CD4-positive, alpha-beta T cell treated with Interleukin-21 for 1 hour (primary cell): ENCODE data around the gene MGAT5B.

Source experiments
- DNase-seq: peaks from one replicate; pipeline ENCODE4 v3.0.0-alpha.2; 2020

MGAT5B gene

DNA sequence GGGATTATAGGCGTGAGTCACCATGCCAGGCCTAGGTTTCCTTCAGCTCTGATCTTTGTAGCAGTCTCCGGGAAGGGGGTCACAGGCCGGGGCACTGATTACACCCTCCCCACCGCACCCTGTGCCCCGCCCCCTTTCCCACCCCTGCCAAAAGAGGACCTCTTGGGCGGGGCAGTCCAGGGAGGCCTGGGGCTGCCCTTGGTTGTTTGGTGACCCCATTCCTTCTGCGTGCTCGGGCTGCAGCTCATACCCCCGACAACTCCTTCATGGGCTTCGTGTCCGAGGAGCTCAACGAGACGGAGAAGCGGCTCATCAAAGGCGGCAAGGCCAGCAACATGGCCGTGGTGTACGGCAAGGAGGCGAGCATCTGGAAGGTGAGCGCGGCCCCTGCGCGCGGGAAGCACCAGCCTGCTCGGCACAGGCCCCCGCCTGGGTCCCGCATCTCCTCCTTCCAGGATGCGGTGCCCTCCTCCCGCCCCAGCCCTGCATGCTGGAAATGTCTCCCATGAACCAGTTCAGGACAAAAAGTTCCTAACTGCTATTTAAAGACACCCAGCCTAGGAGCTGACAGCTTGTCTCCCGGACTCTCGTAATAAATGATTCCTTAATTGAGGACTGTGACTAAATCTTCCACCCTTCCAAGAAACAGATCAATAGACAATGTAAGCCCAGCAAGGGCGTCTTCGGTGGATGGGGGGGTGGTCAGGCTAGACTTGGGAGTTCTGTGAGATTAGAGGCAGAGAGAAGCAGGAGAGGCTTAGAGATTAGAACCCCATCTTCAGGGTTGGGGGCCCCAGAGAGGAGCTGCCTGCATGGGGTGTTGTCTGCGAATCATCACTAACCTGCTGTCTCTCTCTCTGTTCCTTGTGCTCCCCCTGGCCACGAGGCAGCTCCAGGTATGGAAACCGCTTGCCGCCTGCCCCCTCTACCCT lies 64.5 kb downstream of the MGAT5B start:
- no peak for DNase-seq

DNA sequence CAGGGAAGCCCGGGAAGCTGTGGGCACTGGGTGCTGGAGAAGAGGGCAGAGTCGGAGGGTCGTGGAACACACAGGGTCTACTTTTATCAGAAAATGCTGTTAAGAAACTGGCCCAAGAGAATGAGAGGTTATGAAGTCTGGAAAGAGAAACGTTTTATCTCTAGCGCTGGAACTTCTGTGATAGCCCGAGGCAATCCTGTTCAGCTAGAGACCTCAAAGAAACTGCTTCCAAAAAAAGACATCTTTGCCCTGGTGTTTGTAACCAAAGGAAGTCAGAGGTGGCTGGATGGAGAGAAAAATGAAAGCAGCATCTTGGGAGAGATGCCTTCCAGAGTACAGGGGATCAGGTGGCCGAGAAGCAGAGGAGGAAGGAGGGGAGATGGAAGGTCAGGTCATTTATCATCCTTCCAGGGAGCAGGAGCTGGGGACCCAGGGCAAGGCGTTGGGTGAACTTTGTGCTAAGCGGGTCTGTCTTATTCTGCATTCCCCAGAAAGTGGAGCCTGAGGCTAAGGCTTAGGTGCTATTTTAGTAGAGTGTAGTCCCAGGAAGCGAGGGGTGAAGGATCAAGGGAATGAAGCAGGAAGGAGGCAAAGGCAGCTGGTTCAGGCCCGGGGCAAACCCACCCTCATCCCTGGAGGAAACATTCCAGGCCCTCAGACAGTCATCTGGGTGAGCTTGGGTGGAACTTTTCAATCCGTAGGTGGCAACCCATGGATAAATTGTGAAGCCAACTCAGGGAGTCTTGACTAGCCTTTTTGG lies 66.5 kb downstream of the MGAT5B start:
- DNase-seq = no peak

DNA sequence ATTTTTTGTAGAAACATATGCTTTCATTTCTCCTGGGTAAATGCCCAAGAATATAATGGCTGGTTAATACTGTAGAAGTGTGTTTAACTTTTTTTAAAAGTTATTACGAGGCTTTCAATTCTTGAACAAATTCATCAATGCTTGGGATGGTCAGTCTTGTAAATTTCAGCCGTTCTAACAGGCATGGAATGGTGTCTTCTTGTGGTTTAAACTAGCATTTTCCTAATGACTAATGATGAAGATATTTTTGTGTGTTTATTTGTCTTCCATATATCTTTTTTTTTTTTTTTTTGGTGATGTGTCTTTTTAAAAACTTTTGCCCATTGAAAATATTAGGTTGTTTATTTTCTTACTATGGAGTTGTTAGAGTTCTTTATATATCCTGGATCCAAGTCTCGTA lies 67.1 kb downstream of the MGAT5B start:
- no peak for DNase-seq

DNA sequence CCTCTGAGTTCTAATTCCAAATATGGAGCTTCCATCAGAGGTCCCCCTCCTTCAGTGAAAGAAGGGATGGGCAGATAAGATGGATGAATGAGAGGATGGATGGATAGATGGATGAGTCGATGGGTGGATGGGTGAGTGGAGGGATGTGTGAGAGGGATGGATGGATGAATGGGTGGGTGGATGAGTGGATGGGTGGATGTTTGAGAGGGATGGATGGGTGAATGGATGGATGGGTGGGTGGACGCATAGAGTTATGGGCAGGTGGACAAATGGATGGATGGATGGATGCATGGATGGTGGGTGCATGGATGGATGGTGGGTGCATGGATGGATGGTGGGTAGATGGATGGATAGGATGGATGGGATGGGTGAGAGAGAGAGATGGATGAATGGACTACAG lies 69.0 kb downstream of the MGAT5B start:
- no peak for DNase-seq

DNA sequence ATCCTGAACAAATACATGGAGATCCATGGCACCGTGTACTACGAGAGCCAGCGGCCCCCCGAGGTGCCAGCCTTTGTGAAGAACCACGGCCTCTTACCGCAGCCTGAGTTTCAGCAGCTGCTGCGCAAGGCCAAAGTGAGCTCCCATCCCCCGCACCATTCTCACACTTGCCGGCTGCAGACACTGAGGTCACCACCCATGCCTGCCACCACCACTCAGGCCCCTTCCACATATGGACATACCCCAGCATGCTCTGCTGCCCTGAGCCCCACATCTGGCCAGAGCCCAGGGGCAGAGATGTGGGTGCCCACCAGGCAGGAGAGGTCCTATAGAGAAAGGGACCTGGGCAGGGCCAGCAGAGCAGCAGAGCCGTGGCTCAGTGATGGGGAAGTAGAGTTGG lies 69.8 kb downstream of the MGAT5B start:
- no peak for DNase-seq

DNA sequence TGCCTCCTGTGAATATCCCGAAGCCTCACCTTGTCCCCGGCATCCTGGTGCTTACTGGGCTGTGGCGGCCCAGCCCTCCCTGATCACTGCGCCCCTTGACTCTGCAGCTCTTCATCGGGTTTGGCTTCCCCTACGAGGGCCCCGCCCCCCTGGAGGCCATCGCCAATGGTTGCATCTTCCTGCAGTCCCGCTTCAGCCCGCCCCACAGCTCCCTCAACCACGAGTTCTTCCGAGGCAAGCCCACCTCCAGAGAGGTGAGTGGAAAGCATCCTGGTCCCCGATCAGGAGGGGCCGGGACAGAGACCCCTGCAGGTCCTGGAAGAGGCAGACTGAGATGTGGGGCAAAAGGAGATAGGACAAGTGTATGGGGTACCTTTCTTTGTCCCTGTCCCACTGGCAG lies 72.1 kb downstream of the MGAT5B start:
- DNase-seq = no peak

DNA sequence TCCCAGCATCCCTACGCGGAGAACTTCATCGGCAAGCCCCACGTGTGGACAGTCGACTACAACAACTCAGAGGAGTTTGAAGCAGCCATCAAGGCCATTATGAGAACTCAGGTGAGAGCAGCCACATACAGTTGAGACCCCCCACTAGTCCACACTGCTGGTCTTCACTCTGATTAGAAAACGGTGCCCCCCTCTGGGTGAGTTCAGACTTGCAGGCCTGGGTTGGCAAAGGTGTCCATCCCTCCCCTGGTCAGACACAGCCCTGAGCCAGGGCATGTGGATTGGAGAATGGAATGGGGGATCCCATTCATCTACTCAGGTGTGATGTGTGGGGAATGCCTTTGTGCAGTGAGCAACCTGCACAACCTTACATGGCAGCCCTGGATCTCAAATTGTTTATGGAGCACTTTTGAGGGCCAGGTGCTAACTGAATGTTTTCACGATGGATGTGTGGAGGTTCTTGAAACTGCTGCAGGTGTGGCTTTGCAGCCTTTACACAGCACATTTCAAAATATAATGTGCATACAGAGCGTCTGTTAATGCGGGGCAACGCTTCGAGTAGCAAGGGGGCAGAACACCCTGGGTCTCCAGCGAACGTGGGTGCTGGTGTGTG lies 72.6 kb downstream of the MGAT5B start:
- DNase-seq = no peak

DNA sequence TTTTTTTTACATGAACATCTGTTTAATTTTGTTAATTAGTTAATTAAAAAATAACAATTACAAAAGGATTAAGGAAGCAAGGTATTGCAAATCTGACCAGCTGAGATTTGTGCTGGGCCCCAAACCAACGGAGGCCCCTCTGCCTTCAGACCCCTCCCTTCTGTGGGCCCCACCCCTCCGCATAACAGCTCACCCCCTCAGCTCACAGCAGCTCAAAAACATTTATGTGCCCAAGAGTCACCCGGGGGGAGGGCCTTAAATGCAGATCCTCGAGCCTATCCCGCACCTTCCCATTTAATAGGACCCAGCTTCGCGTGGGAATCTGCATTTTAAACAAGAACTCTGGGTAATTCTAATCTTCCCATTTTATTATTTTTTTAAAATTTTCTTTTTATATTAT lies 75.0 kb downstream of the MGAT5B start:
- no peak for DNase-seq

DNA sequence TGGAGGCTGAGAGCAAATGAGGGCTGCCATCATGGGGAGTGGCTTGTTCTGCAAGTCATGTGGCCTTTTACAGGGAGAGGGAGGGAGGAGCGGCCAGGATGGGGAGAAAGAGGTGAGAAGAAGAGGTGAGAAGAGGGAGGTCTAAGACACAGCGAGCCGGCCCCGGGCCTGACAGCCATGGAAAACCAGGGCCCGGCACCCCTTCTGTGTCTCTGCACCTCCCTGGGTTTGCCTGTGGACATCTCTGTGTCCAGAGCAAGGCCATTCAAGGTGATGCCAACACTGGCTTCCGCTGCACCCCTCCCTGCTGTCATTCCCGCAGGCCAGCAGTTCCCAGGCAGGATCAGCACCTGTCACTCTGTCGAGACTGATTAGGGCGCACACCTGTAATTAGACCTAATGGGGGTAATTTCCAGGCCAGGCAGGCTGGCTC lies 75.6 kb downstream of the MGAT5B start:
- no peak for DNase-seq

DNA sequence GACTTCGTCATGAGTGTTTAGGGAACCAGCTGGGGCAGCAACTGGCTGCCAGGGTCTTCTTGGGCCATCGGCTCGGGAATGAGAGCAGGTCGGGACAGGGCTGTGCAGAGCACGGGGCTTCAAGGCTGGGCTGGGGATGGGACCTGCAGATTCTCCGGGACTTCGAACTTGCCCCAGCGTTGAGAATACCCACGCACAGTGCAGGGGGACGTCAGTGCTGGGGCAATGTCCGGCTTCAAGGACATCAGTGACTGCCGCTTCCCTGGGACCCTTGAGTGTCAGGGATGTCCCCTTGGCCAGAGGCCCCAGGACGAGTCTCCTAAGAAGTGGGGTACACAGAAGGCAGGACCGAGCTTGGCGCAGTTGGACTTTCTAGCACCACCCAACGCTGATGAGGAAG lies 76.3 kb downstream of the MGAT5B start:
- no peak for DNase-seq

DNA sequence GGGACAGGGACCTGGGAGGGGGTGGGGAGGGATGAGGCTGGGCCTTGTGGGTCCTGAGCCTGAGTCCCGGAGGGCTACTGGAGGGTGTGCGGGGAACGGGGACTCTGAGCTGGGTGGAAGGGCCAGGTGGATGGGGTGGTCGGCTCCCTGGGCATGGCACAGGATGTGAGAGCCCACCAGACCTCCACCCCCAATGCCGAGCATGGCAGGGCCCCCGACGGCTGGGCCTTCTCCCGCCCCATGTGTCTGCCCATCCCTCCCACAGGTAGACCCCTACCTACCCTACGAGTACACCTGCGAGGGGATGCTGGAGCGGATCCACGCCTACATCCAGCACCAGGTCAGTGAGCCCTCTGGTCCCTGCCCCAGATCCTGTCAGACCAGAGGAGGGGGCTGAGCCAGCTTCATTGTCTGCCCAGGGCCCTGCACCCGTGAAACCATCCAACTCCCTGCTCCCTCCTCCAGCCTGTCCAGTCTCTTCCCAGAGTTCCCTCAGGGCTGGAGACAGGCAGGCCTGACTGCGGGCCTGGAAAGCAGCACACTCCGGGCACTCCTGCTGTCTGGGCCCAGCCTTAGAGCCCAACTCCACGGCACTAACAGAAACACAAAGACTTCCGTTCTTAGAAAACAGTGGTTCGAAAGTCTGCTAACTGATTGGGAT lies 78.0 kb downstream of the MGAT5B start:
- DNase-seq = no peak

DNA sequence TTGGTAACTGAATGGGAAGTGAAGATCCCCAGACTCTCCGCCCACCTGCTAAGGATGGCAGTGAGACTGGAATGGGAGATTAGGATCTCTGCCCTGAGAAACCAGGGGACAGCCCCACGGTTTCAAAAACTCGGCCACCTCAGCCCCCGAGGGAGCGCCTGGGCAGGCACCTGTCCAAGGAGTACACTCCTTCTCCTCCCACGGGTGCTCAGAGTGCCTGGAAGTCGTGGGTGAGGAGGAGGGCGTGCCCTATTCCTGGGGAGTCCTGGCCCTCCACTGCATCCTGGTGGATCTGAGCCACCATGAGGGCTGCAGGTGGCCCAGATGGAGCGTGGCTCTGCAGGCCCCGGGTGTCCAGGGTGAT lies 78.5 kb downstream of the MGAT5B start:
- no peak for DNase-seq

DNA sequence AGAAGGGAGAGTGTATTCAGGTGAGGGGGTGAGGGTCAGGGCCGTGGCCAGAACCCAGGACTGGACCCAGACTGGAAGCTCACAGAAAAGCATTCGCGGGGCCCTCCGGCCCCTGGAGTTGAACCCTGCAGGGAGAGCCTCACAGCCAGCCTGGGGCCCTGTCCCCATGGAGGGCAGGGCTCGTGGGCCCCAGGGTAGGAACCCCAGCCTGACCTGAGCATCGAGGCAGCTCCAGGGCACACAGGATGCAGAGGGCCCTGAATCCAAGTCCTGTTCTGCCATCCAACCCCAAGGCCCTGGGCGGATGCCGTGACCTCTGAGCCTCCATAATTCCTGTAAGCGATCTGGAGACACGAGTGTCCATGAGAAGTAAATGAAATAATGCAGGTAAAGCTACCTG lies 79.1 kb downstream of the MGAT5B start:
- no peak for DNase-seq

DNA sequence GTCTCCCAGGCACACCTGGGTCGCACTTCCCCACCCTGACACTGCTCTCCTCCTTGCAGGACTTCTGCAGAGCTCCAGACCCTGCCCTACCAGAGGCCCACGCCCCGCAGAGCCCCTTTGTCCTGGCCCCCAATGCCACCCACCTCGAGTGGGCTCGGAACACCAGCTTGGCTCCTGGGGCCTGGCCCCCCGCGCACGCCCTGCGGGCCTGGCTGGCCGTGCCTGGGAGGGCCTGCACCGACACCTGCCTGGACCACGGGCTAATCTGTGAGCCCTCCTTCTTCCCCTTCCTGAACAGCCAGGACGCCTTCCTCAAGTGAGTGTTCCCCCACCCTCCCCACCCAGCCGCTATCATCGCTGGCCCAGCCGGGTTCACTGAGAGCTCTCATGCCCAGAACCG lies 79.6 kb downstream of the MGAT5B start:
- no peak for DNase-seq

DNA sequence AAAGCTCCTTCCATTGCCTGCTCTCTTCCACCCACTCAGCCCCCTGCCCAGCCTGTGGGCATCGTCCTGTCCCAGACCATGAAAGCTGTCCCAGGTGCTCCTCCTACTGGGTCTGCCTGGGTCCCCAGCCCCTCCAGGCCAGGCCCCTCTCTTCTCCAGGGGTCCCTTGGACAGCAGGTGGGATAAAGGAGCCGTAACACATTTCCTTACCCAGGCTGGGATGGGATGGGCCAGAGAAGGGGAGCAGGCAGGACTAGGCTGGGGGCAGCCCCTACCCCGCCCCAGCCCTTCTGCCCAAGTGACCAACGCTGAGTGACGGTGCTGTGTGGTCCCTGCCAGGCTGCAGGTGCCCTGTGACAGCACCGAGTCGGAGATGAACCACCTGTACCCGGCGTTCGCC lies 80.1 kb downstream of the MGAT5B start:
- DNase-seq = no peak

DNA sequence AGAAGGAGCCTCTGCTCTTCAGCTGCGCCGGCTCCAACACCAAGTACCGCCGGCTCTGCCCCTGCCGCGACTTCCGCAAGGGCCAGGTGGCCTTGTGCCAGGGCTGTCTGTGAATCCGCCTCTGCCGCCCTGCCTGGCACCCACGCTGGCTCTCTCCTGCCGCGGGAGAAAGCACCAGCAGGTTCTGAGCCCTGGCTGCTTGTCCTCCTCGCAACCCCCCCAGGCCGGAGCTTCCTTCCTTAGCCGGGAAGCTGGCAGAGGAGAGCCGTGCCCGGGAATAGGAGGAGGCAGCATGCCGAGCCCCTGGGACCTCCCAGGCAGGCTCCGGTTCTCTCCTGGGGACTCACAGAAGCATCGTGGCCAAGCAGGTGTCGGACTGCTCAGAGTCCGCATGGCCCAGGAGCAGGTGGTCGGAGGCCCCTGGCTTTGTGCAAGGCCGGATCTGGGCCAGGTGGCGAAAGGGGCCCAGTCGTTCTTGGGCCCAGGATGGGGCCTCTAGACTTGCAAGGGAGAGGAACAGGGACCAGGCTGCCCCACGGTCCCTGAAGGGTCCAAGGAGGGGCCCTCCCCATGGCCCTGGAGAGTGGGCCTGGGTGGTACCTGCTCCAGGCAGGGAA lies 80.6 kb downstream of the MGAT5B start:
- DNase-seq = no peak

DNA sequence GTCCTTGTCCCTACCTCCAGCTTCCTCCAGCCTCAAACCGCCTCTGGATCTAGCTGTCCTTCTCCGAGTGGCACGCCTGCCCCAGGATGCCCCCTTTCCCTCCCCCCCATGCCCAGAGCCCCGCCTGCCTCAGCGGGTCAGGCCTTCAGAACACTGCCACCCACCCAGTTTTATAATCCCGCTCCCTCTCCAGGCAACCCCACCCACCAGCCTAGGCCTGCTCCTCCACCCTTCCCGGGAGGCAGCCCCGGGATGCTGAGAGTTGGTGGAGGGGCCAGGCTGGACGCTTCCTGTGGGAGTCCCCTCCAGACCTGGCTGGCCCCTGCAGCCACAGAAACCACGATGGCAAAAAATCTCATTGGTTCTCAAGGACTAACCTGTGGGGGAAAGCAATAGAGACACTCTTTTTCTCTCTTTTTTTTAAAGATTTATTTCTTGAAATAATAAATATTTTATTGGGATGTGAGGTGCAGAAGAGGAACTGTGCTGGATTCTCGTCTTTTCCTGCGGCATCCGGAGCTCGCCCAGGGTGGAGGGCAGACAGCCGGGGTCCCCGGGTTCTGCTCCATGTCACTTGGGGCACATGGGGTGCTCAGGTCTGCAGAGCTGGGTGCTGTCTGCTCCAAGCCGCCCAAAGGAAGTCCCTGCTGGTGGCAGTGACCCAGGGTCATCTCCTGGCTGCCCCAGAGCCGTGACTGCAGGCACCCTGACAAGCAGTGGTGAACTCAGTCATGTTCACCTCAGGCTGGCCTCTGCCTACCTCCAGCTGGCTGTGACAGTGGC lies 81.9 kb downstream of the MGAT5B start:
- no peak for DNase-seq

DNA sequence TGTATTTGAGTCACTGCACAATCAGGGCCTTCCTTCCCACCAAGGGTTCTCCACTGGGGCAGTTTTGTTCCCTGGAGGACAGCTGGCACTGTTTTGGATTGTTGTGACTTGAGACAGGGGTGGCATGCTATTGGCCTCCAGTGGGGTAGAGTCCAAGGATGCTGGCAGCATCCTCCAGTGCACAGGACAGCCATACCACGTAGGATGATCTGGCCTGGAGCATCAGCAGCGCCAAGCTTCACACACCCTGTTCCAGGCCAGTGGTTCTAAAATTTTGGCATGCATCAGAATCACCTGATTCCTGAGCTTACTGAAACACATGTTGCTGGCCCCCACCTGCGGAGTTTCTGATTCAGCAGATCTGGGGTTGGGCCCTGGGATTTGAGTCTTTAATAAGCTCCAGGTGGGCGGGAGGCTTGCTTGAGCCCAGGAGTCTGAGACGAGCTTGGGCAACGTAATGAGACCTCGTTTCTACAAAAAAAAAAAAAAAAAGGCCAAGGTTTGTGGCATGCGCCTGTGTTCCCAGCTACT lies 83.2 kb downstream of the MGAT5B start:
- no peak for DNase-seq

DNA sequence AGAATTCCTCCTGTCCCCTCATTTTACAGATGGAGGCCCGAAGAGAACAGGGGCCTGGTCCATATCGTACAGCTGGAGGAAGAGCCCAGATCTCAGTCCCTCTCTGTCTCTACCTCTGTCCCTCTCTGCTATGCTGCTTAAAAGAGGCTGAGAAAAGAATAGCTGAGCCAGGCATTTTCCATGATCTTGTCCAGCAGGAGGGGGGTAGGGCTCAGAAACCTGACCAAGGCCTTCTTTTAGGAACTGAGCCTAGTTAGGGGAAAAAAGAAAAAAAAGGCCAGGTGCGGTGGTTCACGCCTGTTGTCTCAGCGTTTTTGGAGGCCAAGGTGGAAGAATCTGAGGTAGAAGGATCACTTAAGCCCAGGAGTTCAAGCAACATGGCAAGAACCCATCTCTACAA lies 84.2 kb downstream of the MGAT5B start:
- DNase-seq = no peak

DNA sequence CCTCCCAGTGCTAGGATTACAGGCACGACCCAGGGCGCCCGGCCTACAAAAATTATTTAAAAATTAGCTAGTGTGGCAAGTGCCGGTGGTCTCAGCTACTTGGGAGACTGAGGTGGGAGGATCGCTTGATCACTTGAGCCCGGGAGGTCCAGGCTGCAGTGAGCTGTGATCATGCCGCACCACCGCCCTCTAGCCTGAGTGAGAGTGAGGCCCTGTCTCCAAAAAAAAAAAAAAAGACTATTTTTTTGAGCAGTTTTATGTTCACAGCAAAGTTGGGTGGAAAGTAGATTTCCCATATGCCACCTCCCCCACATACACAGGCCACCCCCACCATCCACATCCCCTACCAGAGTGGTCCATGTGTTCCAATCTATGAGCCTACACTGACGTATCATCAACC lies 84.9 kb downstream of the MGAT5B start:
- no peak for DNase-seq

DNA sequence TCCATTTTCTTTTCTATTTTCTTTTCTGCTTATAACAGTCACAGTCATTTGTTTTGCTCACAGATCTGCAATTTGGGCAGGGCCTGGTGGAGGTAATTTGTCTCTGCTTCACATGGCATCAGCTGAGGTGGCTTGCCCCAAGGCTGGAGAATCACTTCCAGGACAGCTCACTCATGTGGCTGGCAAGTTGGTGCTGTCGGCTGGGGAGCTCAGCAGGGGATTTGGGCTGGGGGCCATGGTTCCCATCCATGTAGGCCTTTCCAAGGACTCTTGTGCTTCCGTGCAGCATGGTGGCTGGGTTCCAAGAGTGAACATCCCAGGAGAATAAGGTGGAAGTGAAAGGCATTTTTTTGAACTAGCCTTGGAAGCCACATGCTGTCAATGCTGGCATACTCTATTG lies 85.7 kb downstream of the MGAT5B start:
- DNase-seq = no peak

DNA sequence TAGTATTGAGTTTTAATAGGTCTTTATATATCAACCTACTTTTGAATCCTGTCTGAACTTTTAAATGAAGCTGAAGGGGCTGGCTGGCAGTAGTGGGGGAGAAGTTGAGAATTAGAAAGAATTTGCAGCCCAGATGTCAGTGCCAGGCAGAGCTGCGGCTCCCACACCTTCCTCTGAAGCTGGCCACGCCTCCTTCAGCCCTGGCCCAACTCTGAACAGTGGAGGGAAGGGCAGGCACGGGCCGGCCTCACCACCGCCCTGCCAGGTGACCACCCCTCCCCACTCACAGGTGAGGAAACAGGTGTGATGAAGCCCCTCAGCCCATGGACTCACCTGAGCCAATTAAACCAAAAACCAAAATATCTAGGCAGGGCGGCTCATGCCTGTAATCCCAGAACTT lies 87.0 kb downstream of the MGAT5B start:
- DNase-seq = no peak
